Brain microvascular endothelial cell (primary cell): Measurements from ENCODE around the gene NEGR1.

Experiments
- DNase-seq: peaks from one replicate; pipeline ENCODE4 v3.0.0-alpha.2; 2020
- H3K27ac ChIP-seq: fragments of 250-450 bp; sonication (Bioruptor Pico); 2 replicates; pipeline ENCODE4 v1.5.1; 2020; ENCODE audit warnings: mild to moderate bottlenecking, moderate library complexity
- H3K27me3 ChIP-seq: fragments of 250-450 bp; sonication (Bioruptor Pico); replicated peaks from 2 replicates; pipeline ENCODE4 v1.5.1; 2020; ENCODE audit warnings: mild to moderate bottlenecking
- H3K36me3 ChIP-seq: fragments of 250-450 bp; sonication (Bioruptor Pico); replicated peaks from 2 replicates; pipeline ENCODE4 v1.5.1; 2020; ENCODE audit warnings: mild to moderate bottlenecking
- H3K4me3 ChIP-seq: 2 replicates; pipeline ENCODE4 v1.5.1; 2011; ENCODE audit warnings: low read depth, mild to moderate bottlenecking, control low read depth, low read length, moderate library complexity
- in situ Hi-C: cut with HindIII; loops from 2 replicates; pipeline ENCODE4 v1.10.0; 2017; ENCODE audit warnings: low sequenced_read_pairs, low pct_ligation_motif_present
- TF ChIP-seq, protein P1 (sequence below): IDR thresholded peaks from 2 replicates; pipeline ENCODE4 v1.5.1; 2011; ENCODE audit warnings: low read depth, mild to moderate bottlenecking, moderate library complexity, low read length, control low read depth, inconsistent platforms; ENCODE audit errors: missing control alignments

Gene NEGR1

DNA sequence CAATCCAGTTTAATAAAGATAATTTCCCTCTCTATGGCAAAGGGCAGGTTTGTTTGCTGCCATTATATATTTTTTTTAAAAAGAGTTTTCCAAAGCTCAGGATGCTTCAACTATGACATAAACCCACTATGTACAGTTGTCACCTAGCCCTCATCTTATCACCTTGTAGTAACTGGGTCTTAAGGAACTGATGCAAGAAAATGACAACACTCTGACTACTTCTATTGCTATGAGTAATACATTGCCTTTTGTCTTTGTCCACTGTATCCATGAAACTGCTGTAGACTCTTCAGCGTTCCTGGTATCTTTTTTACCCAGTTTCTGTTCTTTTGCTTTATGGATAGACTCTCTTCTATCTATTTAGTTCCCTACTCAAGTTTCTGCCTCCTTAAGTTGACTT is 586.5 kb downstream of the NEGR1 start:
- Histone ChIP-seq H3K27ac (no peak overlapping the region), H3K4me3 (no peak overlapping the region), H3K27me3 (no peaks in the 10 kb centered on the region), H3K36me3 (no peaks in the 10 kb centered on the region)
- in situ Hi-C loops: no loop called here
- TF ChIP-seq, protein P1, sequence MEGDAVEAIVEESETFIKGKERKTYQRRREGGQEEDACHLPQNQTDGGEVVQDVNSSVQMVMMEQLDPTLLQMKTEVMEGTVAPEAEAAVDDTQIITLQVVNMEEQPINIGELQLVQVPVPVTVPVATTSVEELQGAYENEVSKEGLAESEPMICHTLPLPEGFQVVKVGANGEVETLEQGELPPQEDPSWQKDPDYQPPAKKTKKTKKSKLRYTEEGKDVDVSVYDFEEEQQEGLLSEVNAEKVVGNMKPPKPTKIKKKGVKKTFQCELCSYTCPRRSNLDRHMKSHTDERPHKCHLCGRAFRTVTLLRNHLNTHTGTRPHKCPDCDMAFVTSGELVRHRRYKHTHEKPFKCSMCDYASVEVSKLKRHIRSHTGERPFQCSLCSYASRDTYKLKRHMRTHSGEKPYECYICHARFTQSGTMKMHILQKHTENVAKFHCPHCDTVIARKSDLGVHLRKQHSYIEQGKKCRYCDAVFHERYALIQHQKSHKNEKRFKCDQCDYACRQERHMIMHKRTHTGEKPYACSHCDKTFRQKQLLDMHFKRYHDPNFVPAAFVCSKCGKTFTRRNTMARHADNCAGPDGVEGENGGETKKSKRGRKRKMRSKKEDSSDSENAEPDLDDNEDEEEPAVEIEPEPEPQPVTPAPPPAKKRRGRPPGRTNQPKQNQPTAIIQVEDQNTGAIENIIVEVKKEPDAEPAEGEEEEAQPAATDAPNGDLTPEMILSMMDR: no peak
- DNase-seq: no peak

GRCh38 chr1:71695084-71695483 is 587.3 kb downstream of the NEGR1 start:
- in situ Hi-C loops: no loop called here
- Histone ChIP-seq H3K27me3 (no peaks in the 10 kb centered on the region), H3K27ac (no peak overlapping the region), H3K36me3 (no peaks in the 10 kb centered on the region), H3K4me3 (no peak overlapping the region)
- TF ChIP-seq, protein P1: no peak
- DNase-seq: no peak

- Histone ChIP-seq H3K36me3 (no peaks in the 10 kb centered on the region), H3K27me3 (no peaks in the 10 kb centered on the region), H3K27ac (no peak overlapping the region), H3K4me3 (no peak overlapping the region)
- in situ Hi-C loops: no loop called here
- TF ChIP-seq, protein P1: no peak
- no peak for DNase-seq
Measured at GRCh38 chr1:71693581-71693980, 588.8 kb downstream of the NEGR1 start.

DNA sequence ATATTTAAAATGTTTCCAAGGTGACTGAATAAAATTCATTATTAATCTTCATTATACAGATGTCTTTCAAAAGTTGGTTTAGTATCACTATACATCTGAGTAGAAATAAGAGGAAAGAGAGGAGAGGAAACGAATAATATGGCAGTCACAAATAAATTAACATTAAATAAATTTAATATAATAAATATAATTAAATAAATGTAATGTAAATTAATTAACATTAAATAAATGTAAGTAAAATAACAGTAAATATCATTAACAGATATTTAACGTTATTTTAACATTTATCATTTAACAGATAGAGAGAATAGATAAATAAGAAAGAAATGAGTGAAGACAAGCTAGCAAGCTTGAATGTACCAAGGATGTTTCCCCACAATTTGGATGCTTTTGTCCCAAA is 592.7 kb downstream of the NEGR1 start:
- no peak for DNase-seq
- Histone ChIP-seq H3K27me3 (no peaks in the 10 kb centered on the region), H3K27ac (no peak overlapping the region), H3K36me3 (no peaks in the 10 kb centered on the region), H3K4me3 (no peak overlapping the region)
- in situ Hi-C loops: no loop called here
- TF ChIP-seq, protein P1: no peak

- no peak overlapping the region for H3K4me3 ChIP-seq
- no peak for DNase-seq
- no peaks in the 10 kb centered on the region for H3K27me3 ChIP-seq
- H3K36me3 ChIP-seq: no peaks in the 10 kb centered on the region
- TF ChIP-seq, protein P1: no peak
- in situ Hi-C loops: no loop called here
- no peak overlapping the region for H3K27ac ChIP-seq
Measured at GRCh38 chr1:71687376-71687775, 595.0 kb downstream of the NEGR1 start.
